ENCODE results near the gene DACT3. TPM values are rescaled to one million over a fixed set of nuclear protein-coding genes. Genes with fewer than 3 reads are reported as not detected.

DACT3 gene
- polyA plus RNA-seq, 1 donor from 2014 or later, result 29.3 TPM

GRCh38 chr19:46622118-46622446 lies 38.9 kb downstream of the DACT3 start:
- TF ChIP-seq MXI1 (conservative IDR thresholded peaks at IDR 0.05; ENCODE audit: poor library complexity, severe bottlenecking) (no peak), CTCF (IDR thresholded peaks at IDR 0.05; ENCODE audit: poor library complexity, severe bottlenecking) (no peak), TAF1 (IDR thresholded peaks at IDR 0.05; ENCODE audit: low read depth) (no peak)
- TF ChIP-seq, protein P1, sequence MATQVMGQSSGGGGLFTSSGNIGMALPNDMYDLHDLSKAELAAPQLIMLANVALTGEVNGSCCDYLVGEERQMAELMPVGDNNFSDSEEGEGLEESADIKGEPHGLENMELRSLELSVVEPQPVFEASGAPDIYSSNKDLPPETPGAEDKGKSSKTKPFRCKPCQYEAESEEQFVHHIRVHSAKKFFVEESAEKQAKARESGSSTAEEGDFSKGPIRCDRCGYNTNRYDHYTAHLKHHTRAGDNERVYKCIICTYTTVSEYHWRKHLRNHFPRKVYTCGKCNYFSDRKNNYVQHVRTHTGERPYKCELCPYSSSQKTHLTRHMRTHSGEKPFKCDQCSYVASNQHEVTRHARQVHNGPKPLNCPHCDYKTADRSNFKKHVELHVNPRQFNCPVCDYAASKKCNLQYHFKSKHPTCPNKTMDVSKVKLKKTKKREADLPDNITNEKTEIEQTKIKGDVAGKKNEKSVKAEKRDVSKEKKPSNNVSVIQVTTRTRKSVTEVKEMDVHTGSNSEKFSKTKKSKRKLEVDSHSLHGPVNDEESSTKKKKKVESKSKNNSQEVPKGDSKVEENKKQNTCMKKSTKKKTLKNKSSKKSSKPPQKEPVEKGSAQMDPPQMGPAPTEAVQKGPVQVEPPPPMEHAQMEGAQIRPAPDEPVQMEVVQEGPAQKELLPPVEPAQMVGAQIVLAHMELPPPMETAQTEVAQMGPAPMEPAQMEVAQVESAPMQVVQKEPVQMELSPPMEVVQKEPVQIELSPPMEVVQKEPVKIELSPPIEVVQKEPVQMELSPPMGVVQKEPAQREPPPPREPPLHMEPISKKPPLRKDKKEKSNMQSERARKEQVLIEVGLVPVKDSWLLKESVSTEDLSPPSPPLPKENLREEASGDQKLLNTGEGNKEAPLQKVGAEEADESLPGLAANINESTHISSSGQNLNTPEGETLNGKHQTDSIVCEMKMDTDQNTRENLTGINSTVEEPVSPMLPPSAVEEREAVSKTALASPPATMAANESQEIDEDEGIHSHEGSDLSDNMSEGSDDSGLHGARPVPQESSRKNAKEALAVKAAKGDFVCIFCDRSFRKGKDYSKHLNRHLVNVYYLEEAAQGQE (IDR thresholded peaks at IDR 0.05; ENCODE audit: borderline replicate concordance), result no peak
- Histone ChIP-seq H3F3A (ENCODE audit: insufficient read depth, low read length, poor library complexity, severe bottlenecking) (no peaks in the 10 kb centered on the region), H4K20me1 (ENCODE audit: insufficient read depth) (no peaks in the 10 kb centered on the region), H3K36me3 (ENCODE audit: insufficient read depth, low read length) (no peaks in the 10 kb centered on the region), H3K4me3 (ENCODE audit: low read length) (no peak overlapping the region), H3K9ac (ENCODE audit: low read length) (no peak overlapping the region), H3K27me3 (ENCODE audit: insufficient read depth, low read depth, low read length) (no peaks in the 10 kb centered on the region), H3K79me2 (replicated peaks; ENCODE audit: insufficient read depth, low read length) (no peaks in the 10 kb centered on the region), H2AFZ (ENCODE audit: low read depth, low read length) (no peak overlapping the region), H3K4me2 (ENCODE audit: low read length) (no peak overlapping the region), H3K9me2 (ENCODE audit: insufficient read depth, low read length) (no peaks in the 10 kb centered on the region), H3K9me3 (ENCODE audit: low read length) (no peaks in the 10 kb centered on the region), H3K27ac (ENCODE audit: low read length) (no peak overlapping the region)

DNA sequence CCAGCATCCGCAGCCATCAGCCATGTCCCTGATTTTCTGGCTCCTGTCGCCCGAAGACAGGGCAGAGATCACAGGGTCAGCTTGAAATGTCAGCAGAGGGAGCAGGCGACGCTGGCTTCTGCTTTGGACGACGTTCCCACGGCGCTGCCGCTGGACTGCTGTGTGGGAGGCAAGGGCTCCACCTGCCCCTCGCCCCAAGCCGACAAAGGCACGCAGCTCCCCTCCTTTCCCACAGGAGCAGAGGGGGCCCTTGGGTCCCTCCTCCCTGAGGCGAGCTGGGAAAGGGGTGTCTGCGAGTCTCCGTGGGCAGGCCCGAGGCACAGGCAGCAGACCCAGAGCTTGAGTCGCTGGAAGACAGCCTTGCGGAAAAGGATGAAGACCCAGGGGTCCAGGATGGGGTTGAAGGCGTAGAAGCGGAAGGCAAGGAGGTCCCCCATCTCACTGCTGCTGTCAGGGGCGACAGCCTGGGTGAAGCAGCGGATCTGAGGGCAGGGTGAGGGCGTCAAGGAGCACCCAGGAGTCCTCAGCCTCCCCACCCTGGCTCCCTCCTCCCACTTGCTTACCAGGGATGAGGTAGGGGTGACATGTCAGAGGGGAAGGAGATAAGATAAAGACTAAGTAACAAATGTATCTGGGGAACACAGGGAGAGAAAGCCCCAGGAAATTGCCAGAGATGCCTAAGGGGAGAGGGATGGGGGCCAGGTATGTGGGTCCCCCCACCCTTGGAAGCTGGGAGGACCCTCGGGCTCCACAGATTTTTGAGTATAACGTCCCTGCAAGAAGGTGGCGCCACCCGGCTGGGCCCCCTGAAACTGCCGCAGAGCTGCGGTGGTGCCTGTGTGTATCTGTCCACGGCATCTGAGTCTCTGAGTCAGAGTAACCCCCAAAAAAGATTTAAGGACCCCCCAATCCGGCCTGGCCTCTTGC lies 39.5 kb downstream of the DACT3 start:
- Histone ChIP-seq H3K79me2 (replicated peaks; ENCODE audit: insufficient read depth, low read length) (no peaks in the 10 kb centered on the region), H3K9ac (ENCODE audit: low read length) (peak overlapping the region; percentile 17), H3K36me3 (ENCODE audit: insufficient read depth, low read length) (no peaks in the 10 kb centered on the region), H3K9me3 (ENCODE audit: low read length) (no peaks in the 10 kb centered on the region), H3K27ac (ENCODE audit: low read length) (no peak overlapping the region), H3K4me3 (ENCODE audit: low read length) (no peak overlapping the region), H4K20me1 (ENCODE audit: insufficient read depth) (no peaks in the 10 kb centered on the region), H3K4me2 (ENCODE audit: low read length) (no peak overlapping the region), H3K27me3 (ENCODE audit: insufficient read depth, low read depth, low read length) (no peaks in the 10 kb centered on the region), H2AFZ (ENCODE audit: low read depth, low read length) (no peak overlapping the region), H3K9me2 (ENCODE audit: insufficient read depth, low read length) (no peaks in the 10 kb centered on the region), H3F3A (ENCODE audit: insufficient read depth, low read length, poor library complexity, severe bottlenecking) (no peaks in the 10 kb centered on the region)
- no peak for TF ChIP-seq SMC3 (conservative IDR thresholded peaks at IDR 0.05; ENCODE audit: poor library complexity)
- TF ChIP-seq EZH2 (IDR thresholded peaks at IDR 0.05; ENCODE audit: borderline replicate concordance, insufficient read depth, low read length, poor library complexity, severe bottlenecking), result no peak
- TF ChIP-seq, protein P1 (IDR thresholded peaks at IDR 0.05; ENCODE audit: borderline replicate concordance), result no peak
- TF ChIP-seq POLR2AphosphoS5 (IDR thresholded peaks at IDR 0.05), result no peak
- no peak for TF ChIP-seq RAD21 (conservative IDR thresholded peaks at IDR 0.05)
- TF ChIP-seq CTCF (IDR thresholded peaks at IDR 0.05; ENCODE audit: poor library complexity, severe bottlenecking), result peak; percentile 36
- no peak for TF ChIP-seq TAF1 (IDR thresholded peaks at IDR 0.05; ENCODE audit: low read depth)

All from neural cell (in vitro differentiated cells).